ENCODE data around the gene BRINP3.
"Not testable (repeated sequence)": the region's sequence is repeated elsewhere in the genome, so short reads cannot be mapped to it uniquely, and the experiment has no call there.

BRINP3 gene

DNA sequence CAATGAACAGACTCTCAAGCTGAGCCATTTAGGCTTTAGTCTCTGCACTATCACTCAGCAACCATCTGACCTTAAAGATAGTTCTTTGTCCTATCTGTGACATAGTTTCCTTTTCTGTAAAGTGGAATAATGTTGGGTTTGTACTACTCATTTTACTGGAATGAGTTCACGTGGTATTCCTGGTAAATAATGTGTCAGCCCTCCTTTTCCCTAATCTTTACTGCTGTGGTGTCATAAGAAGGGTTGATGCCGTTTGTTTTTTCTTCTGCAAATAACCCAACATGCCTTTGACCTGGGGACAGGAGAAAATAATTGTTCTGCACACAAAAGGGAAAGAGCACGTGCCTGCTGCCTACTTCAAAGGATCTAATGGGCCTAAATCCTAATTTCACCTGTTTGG is 297.8 kb downstream of the BRINP3 start:
- peak; percentile 53 for DNase-seq (ENCODE audit: low read depth)

DNA sequence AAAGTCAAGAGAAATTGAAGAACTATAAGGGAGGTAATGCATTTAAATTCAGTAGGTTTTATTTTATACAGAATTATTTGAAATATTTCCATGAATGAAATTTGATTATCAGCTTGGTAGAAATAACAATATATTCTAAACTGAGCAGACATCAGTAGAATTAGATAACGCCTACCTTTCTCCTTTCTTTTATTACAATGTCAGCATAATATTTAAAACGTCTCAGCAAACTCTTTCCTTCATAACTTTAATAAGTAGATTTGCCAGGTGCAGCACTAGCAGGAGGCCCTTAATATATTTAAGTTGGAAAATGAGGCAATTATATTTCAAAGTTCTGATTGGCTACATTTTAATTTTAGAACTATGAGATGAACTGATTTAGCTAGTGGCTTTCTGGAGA is 298.8 kb downstream of the BRINP3 start:
- DNase-seq (ENCODE audit: low read depth) = no peak

DNA sequence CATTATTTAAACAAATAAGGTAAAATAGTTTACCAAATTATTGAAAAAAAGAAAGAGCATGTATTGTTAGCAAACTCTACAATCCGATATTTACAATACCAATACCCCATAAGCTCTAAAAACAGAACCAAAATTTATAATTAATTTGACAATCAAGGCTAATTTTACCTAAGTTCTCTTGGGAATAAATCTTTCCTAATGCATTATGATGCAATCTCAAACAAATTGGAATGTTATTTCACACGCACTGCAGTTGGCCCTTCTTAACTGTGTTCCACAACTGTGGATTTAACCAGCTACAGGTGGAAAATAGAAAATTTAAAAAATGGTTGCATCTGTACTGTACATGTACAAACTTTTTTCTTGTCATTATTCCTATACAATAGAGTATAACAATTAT is 300.1 kb downstream of the BRINP3 start:
- no peak for DNase-seq (ENCODE audit: low read depth)

DNA sequence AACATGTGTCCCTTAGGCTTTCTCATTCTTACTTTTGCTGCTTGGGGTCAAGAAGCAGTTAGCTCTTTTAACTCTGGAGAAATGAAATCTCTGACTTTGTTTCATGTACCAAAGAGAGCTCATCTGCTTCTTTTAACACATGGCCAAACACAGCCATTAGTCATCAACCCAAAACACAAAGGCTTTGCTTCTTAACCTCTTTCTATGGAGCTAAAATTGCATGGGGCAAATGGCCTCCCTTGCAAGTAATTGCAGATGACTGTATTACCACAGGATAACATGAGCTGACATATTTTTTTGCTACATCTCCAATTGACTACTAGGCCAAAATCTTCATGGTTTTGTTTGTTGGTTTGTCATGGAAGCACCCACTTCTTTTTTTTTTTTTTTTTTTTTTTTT is 300.9 kb downstream of the BRINP3 start:
- peak; percentile 35 for DNase-seq (ENCODE audit: low read depth)

DNA sequence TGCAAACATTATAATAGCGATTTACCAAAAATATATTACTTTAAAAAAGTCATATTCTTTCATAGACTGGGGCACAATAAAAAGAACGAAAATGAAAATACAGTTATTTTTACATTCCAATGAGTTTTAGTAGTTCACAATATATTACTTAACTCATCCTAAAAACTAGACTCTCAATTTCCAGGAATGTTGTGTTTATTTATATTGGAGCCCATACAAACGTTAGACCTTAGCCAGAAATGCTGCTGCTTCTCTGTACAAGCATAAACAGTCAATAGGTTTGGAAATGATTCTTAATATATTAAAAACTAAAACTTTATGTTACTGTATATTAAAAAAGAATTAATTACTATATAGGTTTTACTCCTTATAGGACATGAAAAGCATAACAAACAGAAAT is 302.3 kb downstream of the BRINP3 start:
- DNase-seq (ENCODE audit: low read depth) = no peak

DNA sequence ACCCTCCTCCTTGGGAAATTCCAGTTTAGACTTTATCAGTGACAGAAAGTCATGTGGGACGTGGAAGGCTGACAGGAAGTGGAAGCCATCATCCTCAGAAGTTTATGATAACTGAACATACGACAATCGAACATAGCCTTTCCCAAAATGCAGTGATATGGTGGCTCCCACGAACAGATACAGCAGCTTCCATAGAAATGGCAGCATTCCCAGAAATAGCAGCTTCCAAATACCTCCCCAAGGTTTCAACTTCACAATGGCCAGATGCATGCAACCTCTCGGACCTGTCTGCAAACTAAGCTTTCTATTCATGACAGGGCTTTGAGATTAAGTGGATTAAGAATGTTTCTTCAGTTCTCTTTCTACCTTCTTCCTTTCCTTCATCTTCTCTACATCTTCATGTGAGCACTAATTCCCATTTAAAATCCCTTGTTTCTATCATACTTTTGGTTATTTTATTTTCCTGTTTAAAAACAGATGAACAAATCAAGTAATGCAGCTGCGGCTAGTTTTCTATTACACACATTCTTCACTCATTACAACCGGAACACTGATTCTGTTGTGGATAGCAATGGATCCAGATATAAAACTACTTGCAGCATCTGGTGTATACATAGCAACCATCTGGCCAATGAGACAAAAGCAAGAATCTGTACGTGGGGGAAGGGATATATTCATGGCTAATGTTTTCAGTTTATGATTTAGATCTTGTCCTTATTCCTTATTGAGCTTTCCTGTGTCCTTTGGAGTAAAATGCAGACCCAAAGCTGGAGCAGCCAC is 304.8 kb downstream of the BRINP3 start:
- DNase-seq (ENCODE audit: low read depth) = no peak

DNA sequence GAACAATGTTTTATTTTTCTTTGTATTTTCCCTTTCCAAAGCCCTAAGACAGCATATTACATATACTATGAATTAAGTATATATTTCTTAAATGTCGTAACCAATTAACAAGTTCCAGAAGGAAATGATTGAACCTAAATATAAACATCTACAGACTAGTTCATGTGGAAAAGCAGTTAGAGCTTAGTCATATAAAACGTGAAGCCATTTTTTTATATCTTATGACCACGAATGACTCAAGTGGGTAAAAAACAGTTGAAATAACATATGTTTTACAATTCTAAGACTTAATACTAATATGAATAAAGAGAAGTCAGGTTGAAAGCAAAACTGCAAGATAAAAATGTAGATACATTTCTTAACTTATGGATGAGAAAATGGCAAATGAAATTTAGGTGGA is 307.3 kb downstream of the BRINP3 start:
- DNase-seq (ENCODE audit: low read depth) = peak; percentile 64

DNA sequence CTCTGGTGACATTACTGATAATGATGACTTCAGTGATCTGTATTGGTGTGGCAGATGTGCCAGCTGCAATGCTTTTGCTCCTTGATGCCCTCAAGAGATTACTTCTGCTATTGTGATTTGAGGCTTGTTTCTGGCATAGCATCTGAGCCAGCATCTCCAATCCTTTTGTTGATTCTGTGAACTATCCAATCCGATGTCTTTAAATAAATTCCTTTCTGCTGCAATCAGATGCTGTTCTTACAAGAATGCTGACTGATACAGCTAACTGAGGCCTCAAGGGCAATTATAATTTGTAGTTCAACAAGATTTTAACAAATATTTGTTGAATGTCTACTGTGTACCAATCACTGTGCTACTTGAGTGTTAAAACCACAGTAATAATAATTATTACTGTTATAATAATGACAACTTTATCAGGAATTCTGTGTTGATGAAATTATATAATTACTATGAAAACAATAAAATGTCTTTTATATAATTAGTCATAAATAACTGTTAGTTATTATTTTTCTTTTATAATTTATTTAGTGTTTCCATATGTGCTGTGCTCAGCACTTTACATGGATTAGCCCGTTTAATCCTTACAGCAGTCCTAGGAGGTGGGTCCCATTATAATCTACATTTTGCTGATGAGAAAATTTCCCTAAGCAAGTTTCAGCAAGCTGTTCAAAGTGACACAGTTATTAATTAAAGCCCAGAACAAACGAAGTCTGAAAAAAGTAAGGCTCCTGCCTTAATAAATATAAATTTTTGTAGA is 308.2 kb downstream of the BRINP3 start:
- DNase-seq (ENCODE audit: low read depth) = peak; percentile 60

DNA sequence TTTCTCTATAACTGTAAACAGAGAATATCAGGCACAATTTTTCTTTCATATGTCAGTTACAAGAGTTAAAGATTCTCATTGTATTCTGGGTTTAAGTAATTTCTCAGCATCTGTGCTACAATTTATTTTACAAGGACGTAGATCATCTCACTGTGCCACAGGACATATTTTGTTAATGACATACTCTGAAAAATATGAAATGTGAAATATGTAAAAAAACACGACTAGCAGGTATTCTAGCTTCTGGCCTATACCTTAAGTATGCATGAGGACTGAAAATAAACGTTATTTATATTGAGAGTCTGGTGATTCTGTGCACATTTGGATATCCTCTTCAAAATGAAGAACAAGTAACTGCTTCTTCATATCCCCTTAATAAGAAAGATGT is 308.8 kb downstream of the BRINP3 start:
- DNase-seq (ENCODE audit: low read depth) = no peak

DNA sequence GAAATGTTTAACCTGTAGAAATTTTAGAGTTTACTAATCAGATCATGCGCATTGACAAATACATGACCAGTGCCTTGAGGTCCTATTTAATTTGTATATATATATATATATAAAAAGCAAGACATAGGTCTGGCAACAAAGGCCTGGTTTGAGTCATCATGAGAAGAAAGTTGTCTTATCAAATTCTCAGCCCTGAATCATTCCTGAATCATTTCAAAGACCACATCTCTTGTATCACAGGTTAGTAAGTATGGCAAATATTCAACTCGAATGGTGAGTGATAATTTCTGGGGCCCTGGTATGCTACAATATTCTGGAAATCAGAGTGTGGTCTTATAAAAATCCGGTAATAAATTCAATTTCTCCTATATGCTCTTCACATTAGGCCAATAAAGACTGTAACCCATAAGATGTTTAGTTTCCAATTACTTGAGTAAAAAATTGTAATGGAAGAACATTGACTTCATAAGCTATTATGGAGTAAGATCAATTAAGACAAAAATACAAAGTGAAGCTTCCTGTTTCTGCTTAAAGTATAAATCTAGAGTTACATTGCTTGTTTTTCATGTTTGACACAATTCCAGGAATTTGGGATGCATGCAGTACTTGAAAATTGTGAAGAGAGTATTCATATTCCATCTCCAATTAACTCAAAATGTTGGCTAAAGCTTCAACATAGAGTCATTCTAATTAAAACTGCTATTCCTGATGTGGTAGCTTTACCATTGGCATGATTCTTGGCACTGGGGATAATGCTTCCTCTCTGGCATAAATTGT is 309.4 kb downstream of the BRINP3 start:
- DNase-seq (ENCODE audit: low read depth) = peak; percentile 88

DNA sequence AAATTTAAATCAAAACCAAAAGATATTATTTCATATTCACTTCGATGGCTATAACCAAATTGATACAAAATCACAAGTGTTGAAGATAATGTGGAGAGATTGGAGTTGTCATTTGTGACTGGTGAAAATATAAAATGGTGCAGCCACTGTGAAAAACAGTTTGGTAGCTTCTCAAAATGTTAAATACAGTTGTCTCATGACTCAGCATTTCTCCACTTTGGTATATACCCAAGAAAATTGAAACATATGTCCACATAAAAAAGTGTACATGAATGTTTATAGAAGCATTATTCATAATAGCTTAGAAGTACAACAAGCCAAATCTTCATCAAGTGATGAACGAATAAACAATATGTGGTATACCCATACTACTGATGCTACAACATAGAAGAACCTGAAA is 318.5 kb downstream of the BRINP3 start:
- DNase-seq (ENCODE audit: low read depth) = no peak

DNA sequence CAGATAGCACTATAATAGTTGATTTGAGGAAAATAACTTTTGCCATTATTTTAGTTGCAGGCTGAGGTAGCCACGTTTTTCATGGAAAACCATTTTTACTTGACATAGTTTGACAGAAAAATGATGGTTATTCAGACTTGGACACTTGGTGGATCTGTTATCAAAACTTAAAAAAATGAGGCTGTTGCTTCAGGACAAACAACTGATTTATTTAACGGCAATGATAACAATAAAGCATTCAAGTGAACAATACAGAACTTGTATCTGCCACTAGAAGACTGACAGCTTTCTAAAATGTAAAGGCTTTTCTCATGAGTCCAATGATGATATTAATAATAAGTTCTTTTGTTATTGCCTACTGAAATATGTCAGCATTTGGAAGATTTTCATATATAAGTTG is 322.9 kb downstream of the BRINP3 start:
- no peak for DNase-seq (ENCODE audit: low read depth)

DNA sequence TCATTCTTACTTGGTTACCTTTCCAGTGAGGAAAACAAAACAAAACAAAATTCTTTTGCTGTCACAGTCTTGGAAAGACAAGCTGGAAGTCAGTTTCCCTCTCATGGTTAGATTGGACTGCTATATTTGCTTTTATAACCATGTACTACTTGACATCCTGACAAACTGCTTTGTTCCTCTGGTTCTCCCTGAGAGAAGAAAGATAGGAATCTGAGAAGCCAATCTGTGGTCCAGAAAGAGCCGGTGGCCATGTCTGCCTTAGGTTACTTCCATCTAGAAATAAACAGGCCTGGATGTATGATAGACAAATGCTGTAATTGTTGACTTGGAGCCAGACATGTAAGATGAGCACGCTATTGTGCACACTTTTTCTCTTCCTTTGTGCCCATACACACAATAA is 330.0 kb downstream of the BRINP3 start:
- no peak for DNase-seq (ENCODE audit: low read depth)

DNA sequence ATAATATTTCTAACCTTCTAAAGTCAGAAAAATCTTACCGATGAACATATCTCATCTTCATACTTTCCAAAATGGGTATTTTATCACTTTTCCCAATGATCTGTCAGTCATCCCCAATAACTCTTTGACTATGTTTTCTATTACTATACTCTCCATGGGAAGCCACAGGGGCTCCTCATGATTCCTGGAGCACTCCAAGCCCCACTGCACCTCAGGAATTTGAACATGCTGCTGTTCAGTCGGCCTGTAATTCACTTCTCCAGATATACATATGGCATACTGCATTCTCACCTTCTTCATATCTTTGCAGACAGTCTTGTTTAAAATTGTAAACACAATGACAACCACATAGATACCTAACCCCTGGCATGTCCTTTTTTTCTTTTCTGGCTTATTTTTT is 333.0 kb downstream of the BRINP3 start:
- DNase-seq (ENCODE audit: low read depth) = no peak

DNA sequence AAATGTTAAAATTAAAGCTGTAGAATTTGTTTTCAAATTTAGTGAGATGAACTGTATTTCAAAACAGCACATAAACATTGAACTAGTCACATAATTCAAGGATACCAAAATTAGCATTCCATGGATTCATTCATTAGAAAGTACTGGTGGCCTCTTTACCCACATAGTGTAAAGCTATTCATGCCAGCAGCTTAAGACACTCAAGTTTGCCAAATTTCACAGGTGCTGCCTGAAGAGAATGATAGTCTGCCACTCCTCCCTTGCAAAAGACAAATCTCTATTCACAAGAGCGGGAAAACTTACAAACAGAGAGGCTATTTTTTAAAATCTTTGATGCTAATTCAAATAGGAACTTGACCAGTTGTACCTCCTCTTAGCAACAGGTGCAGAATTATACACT is 337.0 kb downstream of the BRINP3 start:
- DNase-seq (ENCODE audit: low read depth) = no peak

DNA sequence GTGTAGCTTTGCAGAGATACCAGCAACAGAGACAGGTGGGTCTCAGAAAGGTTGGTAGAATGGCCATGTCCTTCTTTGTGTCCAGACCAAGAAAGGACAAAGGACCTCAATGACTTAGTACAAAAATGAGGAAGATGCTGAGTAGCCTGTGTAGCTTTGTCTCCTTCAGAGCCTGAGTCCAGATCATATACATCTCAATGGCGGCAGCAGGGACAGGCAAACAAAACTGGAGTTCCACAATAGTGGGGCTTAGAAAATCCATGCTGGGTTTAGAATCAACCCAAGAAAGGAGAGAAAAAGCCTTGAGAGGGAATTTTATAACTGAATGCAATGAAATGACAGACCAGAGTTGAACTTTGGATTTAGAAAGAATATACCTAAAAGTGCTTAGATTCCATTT is 339.0 kb downstream of the BRINP3 start:
- DNase-seq (ENCODE audit: low read depth) = no peak

DNA sequence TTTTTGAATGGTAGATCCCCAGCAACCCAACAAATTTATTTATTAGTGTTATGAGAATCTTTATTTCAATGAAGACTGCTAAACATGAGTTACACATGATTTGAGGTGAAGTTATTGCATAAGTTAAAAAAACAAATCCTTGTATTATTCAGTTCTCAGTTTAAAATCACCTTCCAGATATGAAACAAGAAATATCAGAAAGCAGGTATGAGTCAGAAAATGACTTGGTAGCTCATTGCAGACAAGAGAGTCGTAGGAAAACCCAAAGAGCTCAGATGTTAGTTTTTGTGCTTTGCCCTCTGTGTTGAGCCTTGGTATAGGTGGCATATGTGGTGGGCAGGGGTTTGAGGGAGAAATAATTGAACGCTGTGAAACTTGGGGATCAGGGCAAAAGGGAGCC is 339.4 kb downstream of the BRINP3 start:
- no peak for DNase-seq (ENCODE audit: low read depth)

DNA sequence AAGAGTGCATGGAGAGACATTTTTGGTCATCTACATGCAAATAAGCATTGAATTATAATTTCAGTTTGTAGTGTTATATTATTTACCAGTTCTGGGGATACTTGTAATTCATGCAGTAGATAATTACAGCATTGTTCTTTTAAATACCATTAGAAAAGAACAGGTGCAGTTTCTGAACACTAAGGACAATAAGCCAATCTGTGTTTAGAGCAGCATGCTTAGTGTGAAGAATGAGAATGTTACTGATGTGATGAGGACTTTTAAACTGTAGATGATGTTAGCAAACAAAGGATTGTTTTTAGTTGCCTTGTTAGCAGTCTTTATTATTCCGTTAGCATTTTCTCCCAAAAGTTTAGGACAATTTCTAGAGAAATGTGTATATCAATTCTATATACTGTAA is 348.3 kb downstream of the BRINP3 start:
- DNase-seq (ENCODE audit: low read depth) = no peak

DNA sequence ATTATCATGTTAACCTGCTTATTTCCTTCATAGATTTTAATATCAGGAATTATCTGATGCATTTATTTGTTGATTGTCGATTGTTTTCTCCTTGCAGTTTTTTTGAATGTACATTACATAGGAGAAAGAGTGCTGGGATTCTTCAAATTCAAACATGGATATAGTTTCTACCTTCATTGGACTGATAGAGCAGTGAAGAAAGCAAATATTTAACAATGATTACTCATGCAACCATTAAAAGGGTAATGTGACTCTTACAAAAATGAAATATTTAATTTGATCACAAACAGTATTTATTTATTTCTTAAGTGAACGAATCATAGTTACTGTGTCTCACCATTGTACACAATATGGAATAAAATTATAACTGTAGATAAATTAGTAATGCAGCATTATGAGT is 350.9 kb downstream of the BRINP3 start:
- DNase-seq (ENCODE audit: low read depth) = no peak

DNA sequence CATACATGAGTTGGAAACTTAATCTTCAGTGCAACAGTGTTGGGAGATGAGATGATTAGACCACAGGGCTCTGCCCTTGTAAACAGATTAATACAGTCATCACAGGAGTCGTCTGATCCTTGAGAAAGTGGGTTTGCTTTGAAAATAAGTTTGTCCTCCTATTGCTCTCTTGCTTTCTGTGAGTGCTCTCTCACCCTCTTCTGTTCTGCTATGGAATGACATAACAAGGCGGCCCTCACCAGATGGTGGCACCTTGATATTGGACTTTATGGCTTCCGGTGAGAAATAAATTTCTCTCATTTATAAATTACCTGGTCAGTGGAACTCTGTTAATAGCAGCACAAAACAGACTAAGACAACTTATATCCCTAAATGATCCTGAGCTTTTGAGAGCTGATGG is 353.6 kb downstream of the BRINP3 start:
- DNase-seq (ENCODE audit: low read depth) = no peak

DNA sequence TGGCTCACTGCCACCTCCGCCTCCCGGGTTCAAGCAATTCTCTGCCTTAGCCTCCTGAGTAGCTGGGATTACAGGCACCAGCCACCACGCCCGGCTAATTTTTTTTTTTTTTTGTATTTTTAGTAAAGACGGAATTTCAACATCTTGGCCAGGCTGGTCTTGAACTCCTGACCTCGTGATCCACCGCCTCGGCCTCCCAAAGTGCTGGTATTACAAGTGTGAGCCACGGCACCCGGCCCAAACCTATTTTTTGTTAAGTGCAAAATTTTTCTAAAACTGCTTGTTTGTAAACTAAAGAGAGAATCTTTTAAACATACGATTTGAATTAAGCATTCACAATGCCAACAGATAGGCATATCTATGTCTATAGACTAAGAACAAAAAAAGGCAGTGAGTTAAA is 357.1 kb downstream of the BRINP3 start:
- not testable (repeated sequence) for DNase-seq (ENCODE audit: low read depth)

DNA sequence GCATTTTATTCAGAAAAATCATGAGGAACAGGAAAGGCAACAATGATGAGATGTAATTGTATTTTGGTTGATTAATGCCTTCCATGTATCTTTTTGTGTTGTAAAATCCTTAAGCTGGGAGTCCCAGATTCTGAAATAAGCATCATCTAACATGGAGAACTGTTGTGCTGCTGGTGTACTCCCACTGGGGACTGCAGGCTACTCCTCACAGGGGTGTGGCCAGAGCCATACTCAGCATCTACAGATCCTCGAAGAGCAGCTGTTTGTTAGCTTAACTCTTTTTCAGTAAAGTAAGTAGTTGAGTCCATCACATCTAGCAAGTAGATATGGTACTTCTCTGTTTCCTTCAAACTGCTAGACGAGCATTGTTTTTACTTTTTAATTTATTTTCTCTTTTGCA is 358.0 kb downstream of the BRINP3 start:
- DNase-seq (ENCODE audit: low read depth) = no peak

DNA sequence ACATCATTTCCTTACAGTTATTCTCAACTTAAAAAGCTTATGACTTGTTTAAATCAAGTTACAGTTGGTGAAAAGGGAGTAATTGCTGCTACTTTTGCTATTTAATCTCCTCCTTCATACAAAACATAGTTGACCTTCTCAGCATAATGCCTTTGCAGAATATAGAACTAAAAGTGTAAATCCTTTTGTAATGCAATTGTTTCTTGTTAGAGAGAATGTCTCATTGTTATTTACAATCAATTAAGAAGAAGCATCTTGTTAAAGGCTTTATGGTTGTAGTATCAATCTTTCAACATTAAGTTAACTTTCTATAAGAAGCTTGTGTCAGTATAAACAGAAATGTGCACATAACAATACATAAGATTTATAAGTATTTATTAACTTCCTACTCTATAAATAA is 360.7 kb downstream of the BRINP3 start:
- no peak for DNase-seq (ENCODE audit: low read depth)
